Hippocampal formation (tissue), 2 donors: ENCODE data around the gene ANKAR.
"Not testable (repeated sequence)": the region's sequence is repeated elsewhere in the genome, so short reads cannot be mapped to it uniquely, and the experiment has no call there.

Source experiments
- DNase-seq, 2 donors: peaks; one replicate each; lab custom pipeline; 2025; lab: John Stamatoyannopoulos, UW

The ANKAR gene

DNA sequence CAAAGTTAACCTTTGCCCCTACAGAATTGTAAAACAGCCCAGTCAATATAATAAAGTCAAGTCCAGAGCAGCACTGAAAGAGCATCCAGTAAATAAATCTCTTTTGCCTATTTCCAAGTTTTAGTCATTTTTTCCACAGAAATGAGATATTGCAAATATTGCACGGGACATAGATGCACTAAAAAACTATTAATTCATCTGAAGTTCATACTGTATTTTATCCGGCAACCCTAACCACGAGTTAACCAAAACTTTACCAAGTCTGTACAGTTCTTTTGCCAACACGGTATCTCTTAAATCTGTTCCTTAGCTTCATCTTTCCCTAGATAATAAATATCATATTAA is 13.7 kb upstream of the ANKAR start:
- no peak for DNase-seq

DNA sequence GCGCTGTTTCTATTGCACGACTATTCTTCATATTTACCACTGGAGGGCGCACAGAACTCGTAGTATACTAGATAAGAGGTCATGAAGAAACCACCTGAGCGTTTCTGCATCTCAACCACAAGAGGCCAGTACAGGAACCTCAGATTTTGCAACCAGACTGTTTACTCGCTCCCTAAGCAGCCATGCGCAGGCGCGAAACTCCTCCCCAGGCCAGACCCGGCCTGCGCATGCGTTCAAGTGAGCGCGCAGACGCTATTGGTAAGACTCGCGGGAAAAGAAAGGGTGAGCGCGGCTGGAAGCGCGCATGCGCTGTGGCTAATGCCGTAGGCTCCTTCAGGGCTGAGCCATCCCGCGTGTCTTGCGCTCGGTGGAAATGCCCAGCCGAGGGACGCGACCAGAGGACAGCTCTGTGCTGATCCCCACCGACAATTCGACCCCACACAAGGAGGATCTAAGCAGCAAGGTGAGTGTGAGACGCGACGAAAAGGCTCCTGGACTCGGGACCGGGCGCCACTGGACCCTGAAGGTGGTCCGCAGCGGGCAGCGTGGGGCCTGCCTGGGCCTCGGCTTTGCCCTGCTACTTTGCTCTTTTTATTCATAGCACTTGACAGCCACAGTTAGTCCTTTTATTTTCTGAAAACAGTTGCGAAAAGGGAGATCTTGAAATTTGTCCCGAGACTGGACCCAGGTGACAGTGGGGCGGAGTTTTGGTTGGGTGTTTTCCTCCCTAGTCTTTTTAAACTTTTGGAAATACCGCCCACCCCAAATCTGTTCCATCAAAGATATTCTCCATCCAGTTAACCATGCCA is 13.1 kb upstream of the ANKAR start, which contains the start of gene ASNSD1:
ASNSD1 (plus strand) TSS at position 312 of the 809 bp plus-strand sequence. CDS start 4,674 bp downstream, outside the sequence.
- peak; percentile 93 to 100 for DNase-seq

DNA sequence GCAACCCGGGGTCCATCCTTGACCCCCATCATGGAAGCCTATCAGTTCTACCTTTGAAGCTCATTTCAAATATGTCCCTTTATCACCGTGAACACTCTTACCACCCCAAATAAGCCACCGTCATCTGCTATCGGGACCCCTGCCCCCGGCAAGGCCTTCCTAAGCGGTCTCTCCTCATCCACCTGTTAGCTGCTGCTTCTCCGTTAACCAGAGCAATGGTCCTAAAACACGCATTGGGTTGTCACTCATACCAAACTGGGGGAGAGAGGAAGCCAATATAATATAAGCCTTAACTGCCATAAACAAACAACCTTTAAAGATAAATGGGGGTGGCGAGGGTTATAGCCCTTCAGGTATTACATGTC is 12.5 kb upstream of the ANKAR start:
- DNase-seq, result no peak

DNA sequence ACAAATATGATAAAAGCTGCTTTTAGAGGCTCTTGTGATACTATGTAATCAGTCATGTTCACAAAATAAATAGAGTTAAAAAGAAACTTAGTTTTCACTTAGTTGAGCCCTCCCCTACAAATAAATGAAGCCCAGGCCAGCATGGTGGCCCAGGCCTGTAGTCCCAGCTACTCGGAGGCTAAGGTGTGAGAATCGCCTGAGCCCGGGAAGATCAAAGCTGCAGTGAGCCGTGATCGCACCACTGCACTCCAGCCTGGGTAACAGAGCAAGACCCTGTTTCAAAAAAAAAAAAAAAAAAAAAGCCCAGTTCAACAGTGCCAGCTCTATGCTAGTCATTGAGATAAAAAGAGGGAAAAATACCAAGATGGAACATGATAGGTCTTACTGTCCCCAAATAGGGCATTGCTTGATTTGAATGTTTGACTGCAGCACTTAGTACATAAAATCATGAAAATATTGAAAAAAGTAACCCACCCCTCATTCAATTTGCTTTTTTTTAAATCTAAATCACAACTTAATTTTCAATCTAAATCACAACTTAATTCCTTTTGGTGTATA is 11.7 kb upstream of the ANKAR start:
- no peak for DNase-seq

DNA sequence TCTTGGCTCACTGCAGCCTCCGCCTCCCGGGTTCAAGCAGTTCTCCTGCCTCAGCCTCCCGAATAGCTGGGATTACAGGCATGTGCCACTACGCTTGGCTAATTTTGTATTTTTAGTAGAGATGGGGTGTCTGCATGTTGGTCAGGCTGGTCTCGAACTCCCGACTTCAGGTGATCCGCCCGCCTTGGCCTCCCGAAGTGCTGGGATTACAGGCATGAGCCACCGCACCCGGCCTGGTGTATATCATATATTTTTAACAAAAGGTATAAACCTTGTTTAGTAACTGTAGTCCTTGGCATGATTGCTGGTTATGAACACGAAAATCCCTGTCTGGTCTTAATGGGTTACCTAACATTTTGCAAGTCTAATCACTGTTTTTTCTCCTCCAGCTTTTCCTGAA is 11.2 kb upstream of the ANKAR start:
- not testable (repeated sequence) for DNase-seq

DNA sequence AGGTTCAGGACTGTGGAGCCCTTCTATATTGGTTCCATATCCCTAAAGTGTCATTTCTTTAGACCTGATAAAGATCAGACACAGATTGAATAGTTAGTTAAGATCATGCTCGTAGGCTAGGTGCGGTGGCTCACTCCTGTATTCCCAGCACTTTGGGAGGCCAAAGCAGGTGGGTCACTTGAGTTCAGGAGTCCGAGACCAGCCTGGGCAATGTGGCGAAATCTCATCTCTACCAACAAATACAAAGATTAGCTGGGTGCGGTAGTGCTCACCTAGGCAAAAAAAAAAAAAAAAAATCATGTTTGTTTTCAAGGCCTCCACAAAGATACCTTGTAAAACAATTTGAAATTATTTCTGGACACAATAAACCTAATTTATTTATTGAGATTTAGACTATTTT is 4.6 kb upstream of the ANKAR start:
- no peak for DNase-seq

DNA sequence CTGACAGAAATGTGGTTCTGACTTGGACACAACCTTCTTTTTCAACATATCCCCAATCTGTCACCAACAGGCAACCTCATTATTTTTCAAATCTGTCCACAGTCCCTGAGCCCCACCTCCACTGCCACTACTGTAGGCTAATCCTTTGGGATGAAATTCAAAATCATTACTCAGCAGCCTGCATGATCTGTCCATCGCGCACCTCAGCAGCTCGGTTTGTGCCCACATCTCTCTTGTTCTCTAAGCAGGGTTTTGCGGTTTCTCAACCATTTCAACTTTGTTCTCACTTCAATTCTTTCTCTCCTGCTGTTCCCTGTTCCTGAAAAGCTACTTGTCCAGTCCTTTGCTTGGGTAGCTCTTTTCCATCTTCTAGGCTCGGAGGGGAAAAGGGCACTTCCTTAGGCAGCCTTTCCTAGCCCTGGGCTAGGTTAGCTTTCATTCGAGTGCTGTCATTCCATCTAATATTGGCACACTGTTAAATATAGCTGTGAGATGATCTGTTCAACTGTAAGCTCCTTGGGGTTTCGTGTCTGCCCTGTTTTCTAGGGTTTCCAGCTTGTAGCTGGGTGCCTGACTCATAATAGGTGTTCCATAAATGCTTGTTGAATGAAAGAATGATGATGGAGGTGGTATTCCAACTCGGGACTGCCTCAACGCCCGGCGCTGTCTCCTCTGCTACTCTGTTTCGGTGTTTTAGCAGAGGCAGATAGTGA is 653 bp upstream of the ANKAR start:
- DNase-seq, result no peak

DNA sequence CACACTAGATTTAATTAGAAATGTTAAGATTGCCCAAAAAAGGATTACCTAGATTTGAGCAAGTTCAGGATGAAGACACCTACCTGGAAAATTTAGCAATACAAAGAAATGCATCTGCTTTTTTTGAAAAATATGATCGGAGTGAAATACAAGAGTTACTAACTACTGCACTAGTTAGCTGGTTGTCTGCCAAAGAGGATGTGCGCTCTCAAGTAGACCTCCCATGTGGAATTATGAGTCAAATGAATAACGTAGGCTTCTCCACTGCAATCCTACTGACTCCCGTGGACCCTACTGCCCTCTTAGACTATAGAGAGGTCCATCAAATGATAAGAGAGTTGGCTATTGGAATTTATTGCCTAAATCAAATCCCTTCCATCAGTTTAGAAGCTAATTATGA is 2.0 kb downstream of the ANKAR start:
- no peak for DNase-seq

DNA sequence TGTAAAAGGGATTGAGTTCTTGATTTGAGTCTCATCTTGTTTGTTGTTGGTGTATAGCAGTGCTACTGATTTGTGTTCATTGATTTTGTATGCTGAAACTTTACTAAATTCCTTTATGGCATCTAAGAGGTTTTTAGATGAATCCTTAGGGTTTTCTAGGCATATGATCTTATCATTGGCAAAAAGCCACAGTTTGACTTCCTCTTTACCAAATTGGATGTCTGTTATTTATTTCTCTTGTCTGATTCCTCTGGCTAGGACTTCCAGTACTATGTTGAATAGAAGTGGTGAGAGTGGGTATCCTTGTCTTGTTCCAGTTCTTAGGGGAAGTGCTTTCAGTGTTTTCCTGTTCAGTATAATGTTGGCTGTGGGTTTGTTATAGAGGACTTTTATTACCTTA is 4.8 kb downstream of the ANKAR start:
- DNase-seq, result no peak

DNA sequence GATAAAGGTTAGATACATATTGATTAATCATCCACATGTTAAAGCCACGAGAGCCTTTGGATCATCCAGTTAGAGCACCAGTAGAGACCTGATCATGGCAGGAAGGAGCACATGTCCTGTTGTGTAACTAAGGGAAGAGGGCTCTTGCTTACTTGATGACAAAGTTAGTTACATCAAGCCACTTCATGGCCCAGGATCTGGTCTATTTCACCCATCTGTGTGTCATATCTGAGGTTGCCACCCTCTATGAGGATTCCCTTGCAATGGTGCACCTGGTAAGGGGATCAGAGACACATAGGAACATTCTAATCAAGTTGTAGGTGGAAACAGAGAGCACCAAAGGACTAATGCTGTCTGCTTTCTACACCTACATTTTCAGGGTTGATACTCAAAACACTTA is 6.7 kb downstream of the ANKAR start:
- DNase-seq, result no peak

DNA sequence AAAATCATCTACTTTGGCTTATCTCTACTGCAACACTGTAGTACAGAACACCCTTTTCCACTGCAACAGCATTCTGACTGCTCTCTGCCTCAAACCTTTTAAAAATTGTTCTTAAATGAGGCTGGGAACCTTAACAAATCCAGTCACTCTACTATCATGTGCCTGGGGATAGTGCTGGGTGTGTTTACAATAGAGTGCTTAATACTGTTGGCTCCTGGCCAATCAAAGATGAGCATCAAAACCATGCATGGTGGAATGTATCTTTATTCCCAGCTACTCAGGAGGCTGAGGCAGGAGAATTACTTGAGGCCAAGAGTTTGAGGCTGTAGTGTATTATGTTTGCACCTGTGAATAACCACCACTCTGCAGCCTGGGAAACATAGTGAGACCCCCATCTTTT is 7.4 kb downstream of the ANKAR start:
- no peak for DNase-seq

DNA sequence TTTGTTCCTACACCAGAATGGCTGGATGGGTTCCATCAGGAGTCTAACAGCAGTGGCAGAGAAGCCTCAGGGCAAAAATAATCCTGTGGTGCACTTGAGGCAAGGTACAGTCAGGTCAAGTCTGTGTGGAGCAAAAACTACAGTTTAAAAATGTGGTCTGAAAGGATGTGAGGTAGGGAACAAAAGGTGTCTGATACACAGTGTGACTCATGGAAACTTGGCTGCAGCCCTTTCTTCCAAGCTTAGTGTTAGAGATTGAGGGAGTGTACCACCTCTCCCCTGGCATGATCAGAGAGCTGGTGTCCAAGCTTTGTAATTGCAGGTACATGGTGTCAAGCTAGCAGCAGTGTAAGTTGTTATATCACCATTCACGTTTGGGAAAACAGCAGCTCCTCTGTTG is 8.9 kb downstream of the ANKAR start:
- no peak for DNase-seq

DNA sequence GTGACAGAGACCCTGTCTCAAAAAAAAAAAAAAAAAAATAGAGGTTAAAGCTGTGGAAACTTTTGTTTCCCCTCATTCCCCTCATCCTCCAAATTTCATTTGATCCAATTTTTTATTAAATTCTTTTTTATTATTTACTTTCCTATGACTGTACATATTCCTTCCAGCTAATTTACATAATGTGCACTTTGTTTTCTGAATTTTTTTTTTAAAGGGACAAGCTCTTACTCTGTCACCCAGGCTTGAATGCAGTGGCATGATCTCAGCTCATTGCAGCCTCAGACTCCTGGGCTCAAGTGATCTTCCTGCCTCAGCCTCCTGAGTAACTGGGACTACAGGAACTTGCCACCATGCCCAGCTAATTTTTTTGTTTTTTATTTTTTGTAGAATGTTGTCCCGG is 10.3 kb downstream of the ANKAR start:
- DNase-seq, result no peak

DNA sequence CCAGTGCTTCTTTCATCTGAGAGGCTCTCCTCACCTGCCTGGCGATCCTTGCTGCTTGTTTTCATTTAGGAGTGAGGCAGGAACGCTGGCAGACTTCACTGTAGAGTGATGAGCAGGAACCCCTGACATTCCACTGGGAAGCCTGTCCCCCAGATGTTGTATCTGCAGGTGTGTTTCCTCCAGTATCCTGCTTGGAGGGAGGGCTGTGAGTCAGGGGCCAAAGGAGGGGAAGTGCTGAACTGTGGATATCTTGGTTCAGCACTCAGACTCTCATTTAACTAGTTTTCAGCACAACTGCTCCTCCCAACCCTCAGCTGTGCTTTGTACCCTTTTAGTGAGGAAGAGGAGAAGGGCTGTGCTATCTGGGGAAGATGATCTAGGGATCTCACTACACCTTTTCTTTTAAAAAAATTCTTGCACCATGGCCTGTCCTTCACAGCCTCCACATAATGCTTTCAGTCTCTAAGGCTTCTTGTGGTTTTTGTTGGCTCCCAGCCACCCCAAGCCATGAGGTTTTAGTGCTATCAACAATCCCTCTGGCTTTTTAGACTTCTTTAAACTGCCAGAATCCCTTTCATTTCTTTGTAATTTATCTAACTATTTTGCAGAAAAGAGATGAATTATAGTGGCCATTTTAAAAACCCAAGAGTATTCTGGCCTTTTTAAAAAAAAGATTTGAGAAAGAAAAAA is 11.2 kb downstream of the ANKAR start:
- no peak for DNase-seq

DNA sequence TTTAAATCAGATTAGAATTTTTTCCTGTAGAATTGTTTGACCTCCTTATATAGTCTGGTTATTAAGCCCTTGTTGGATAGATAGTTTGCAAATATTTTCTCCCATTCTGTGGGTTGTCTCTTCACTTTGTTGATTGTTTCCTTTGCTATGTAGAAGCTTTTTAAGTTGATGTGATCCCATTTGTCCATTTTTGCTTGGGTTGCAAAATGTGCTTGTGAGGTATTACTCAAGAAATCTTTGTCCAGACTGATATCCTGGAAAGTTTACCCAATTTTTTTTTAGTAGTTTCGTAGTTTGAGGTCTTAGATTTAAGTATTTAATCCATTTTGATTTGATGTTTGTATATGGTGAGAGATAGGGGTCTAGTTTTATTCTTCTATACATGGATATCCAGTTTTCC is 13.3 kb downstream of the ANKAR start:
- DNase-seq, result not testable (repeated sequence)

DNA sequence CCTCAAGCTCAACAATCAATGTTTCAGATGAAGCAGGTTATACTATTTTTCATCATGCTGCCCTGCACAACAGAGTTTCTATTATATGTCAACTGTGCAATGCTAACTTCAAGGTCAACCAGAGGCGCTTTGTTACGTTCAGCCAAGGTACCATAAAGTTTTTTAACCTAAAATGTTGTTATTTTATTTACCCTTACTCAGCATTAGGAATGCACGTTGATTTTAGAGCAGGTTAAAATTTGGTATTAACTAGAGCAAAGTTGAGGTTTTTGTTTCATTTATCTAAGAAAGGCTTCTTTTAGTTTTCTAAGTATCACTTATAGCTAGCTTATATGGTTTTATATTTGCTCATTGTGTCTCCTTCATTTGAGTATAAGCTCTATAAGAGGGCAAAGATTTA is 21.8 kb downstream of the ANKAR start:
- DNase-seq, result no peak

DNA sequence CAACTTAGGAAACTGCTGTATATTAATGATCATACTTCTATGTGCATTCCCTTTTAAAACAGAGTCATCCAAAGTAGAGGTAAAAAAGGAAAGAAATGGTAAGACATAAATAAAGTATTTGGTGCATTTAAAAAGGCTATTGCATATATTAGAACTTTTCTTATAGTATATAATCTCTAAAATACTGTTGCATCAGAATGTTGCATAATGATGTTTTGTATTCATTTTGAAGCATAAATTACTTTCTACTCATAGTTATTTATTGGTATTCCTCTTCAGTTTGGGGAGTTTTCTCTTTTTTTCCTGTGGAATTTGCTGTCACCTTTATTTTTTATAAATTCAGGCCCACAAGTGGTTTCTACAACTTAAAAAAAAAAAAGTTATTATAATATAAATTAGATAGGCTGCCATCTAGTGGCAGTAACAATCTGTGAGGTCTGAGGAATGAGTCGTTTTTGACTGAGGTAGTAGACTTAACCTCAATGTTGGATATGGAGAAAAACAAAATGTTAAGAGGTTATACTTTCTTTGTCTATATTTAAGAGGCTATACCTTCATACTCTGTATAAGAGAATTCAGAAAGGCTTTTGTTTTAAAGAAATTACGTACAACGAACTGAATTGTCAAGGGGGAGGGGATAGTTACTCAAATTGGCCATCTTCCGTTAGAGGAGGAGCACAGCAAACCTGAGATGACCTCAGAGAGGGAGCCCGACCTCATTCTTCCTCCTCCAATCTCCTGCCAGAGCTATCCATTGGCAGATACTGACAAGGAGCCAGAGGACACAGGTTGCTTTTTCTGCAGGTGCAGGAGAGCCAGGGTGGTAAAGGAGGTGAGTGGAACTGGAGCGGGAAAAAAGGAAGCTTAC is 23.8 kb downstream of the ANKAR start:
- DNase-seq, result peak in 1 of 2 donors; percentile 60

DNA sequence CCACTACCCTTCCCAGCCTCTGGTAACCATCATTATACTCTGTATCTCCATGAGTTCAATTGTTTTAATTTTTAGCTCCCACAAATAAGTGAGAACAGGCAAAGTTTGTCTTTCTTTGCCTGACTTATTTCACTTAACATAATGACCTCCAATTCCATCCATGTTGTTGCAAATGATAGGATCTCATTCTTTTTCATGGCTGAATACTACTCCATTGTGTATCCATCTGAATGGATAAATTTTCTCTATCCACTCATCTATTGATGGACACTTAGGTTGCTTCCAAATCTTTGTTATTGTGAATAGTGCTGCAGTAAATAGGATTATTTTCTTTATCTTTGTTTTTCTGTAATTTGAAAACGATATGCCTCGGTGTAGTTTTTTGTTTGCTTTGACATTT is 26.2 kb downstream of the ANKAR start:
- DNase-seq, result no peak

DNA sequence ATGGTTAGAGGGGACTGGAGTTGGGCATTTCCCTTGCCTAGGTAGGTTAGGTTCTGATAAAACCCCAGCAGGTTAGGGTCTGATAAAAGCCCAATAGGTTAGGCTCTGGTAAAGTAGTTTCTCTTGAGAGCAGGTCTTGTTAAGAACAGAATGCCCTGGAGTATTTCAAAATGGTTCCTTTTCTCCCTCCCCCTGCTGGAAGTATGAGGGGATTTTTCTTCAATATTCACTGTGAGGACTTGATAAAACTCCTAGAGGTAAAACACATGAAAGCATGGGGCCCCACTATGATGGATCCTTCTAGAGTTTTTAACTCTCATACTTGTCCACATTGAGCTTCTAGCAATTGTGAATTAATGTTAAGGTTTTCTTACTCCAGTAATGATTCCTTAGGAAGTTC is 27.6 kb downstream of the ANKAR start:
- DNase-seq, result no peak

DNA sequence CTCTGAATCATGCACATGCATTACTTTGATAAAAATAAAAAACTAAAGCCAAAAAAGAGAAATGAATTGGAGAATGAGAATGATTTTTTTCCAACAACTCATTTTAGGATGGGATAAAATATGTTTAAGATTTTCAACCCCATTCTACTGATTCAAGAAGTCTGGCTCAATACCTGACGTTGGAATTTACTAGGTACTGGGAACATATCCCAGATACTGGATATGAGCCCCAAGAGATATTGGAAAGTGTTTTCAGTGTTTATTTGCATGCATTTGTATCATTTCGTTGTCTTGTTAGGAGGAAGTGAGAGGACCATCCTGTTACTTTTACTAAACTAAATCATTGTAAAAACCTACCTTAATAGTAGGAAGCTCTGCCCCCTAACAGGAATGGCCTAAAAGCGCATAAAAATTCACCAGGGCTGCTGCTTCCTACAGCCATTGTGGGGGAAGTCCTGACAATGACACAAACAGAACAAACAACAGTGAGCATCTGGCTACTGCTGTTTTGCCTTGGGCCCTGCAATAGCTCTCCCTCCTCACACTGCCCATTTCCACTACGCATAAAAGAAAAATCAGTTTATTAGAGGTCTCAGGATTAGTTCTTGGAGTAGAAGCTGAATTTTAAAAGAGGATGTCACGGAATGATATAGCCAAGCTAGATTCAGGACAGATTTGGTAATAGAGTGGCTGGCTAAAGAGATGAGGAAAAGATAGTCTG is 35.2 kb downstream of the ANKAR start:
- no peak for DNase-seq

DNA sequence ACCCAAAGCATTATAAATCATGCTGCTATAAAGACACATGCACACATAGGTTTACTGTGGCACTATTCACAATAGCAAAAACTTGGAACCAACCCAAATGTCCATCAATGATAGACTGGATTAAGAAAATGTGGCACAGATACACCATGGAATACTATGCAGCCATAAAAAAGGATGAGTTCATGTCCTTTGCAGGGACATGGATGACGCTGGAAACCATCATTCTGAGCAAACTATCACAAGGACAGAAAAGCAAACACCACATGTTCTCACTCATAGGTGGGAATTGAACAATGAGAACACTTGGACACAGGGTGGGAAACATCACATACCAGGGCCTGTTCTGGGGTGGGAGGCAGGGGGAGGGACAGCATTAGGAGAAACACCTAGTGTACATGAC is 43.1 kb downstream of the ANKAR start:
- DNase-seq, result not testable (repeated sequence)
